Transverse colon (tissue), 4 donors: ENCODE data around the gene MRPL1. TPM values are rescaled to one million over a fixed set of nuclear protein-coding genes. Genes with fewer than 3 reads are reported as not detected.
"Not testable (repeated sequence)": the region's sequence is repeated elsewhere in the genome, so short reads cannot be mapped to it uniquely, and the experiment has no call there.

ENCODE experiments used
- DNase-seq: peaks from one replicate; pipeline ENCODE4 v3.0.0-alpha.2; 2019
- H3K27ac ChIP-seq, 4 donors: fragments of 200-600 bp; sonication (generic); 2 replicates each; pipeline ENCODE4 v1.5.1; 2016 to 2018; ENCODE audit warnings: inconsistent platforms in 4 of 4
- H3K27me3 ChIP-seq: fragments of 200-600 bp; sonication (generic); 2 replicates; pipeline ENCODE4 v1.5.1; 2017; ENCODE audit warnings: inconsistent platforms
- H3K36me3 ChIP-seq, 4 donors: fragments of 200-600 bp; sonication (generic); 2 replicates each; pipeline ENCODE4 v1.5.1; 2017 to 2019; ENCODE audit warnings: inconsistent platforms in 4 of 4
- H3K4me1 ChIP-seq, 4 donors: fragments of 200-600 bp; sonication (generic); 2 replicates each; pipeline ENCODE4 v1.5.1; 2017 to 2020; ENCODE audit warnings: inconsistent platforms in 4 of 4
- H3K4me3 ChIP-seq, 4 donors: fragments of 200-600 bp; sonication (generic); 1 replicate in 1 of 4; 2 replicates in 3 of 4; pipeline versions ENCODE4 v1.5.1 to v1.6.1; 2017 to 2019; ENCODE audit warnings: inconsistent platforms in 4 of 4
- H3K9me3 ChIP-seq, 2 donors: fragments of 200-600 bp; sonication (generic); 2 replicates each; pipeline ENCODE4 v1.5.1; 2017 to 2019; ENCODE audit warnings: inconsistent platforms in 2 of 2
- CTCF ChIP-seq, 5 experiments: fragments of 200-600 bp in 3 of 5; fragments of 450-650 bp in 2 of 5; sonication (generic) in 3 of 5; IDR thresholded peaks; 1 replicate in 2 of 5; 2 replicates in 3 of 5; pipeline ENCODE4 v1.5.1; 2016 to 2017; ENCODE audit warnings: antibody characterized with exemption in 5 of 5, inconsistent platforms in 3 of 5, mild to moderate bottlenecking in 2 of 5, moderate library complexity in 1 of 5
- EP300 ChIP-seq: sonication (generic); formaldehyde crosslinking; IDR thresholded peaks from one replicate; pipeline ENCODE4 v1.6.1; 2017; ENCODE audit warnings: antibody characterized with exemption, low read depth
- POLR2A ChIP-seq: fragments of 450-650 bp; IDR thresholded peaks from one replicate; pipeline ENCODE4 v1.6.1; 2016; ENCODE audit warnings: antibody characterized with exemption, mild to moderate bottlenecking, moderate library complexity
- POLR2AphosphoS5 ChIP-seq, 3 donors: sonication (generic); formaldehyde crosslinking; IDR thresholded peaks; one replicate each; pipeline ENCODE4 v1.6.1; 2016; ENCODE audit warnings: antibody characterized with exemption in 3 of 3
- WGBS, 2 donors: methylation state at CpG; one replicate each; pipeline ENCODE4 v1.1.5; 2018; ENCODE audit warnings: low coverage in 1 of 2; 5-methylcytosine and 5-hydroxymethylcytosine counted together
- in situ Hi-C, 4 donors: fragments of 200-750 bp; cut with MboI; loops; one replicate each; pipeline versions ENCODE4 v1.15.0 to v1.15.1; 2017; ENCODE audit warnings: low sequenced_read_pairs in 3 of 4, low pct_ligation_motif_present in 1 of 4, low pct_unique_long_range_greater_than_20kb in 1 of 4
- intact Hi-C: fragments of 100-400 bp; cut with DNase I; formaldehyde crosslinking; loops from one replicate; pipeline ENCODE4 v1.15.1; 2023; ENCODE audit warnings: low total_unique reads
- total RNA-seq, 4 donors: library from RNA; depleted of rRNA; stranded (reverse); fragments of >200 nt; gene quantifications; one replicate each; pipeline ENCODE4 v1.1.0, GENCODE V29; 2016

Gene MRPL1
- total RNA-seq, 4 donors from 2014 or later, result 3.7 to 31.8 (median 19.6) TPM

DNA sequence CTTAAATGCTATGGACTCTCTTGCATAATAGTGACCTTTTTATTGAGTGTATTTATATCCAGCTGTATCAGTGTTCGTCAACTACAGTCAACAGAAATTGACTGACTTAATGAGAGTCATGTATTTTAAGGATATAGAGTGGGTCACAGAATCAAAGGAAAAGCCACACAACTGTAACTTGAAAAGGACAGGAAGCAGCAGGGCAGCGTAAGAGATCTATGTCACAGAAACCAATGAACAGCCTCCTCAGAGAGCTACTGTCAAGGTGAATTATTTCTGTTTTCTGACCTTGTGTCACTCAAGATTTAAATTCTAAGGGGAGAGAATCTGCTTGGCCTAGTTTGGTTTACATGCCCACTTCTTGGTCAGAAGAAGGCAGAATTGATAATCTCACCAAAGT, 100.4 kb downstream of the MRPL1 start:
- H3K4me3 ChIP-seq, result no peak overlapping the region
- no peaks in the 10 kb centered on the region for H3K36me3 ChIP-seq
- H3K4me1 ChIP-seq, result peaks cover 0 to 4% (median 0%) of the 10 kb centered on the region in 4 donors
- no peaks in the 10 kb centered on the region for H3K27me3 ChIP-seq
- no peaks in the 10 kb centered on the region for H3K9me3 ChIP-seq
- TF ChIP-seq POLR2AphosphoS5 (IDR thresholded peaks at IDR 0.05), result no peak
- TF ChIP-seq CTCF (IDR thresholded peaks at IDR 0.05), result no peak
- no peak for TF ChIP-seq POLR2A
- TF ChIP-seq EP300, result no peak
- intact Hi-C loops, result no loop called here
- in situ Hi-C loops, result loop anchor here (25.0 kb wide), 2 partner anchors 549 to 899 kb away; no protein-coding TSS in a partner anchor
- DNase-seq, result no peak
- H3K27ac ChIP-seq, result no peak overlapping the region
- WGBS, 2 donors, result 73 to 83% methylated on average over 2 of the region's 2 CpGs

- H3K4me1 ChIP-seq, H3K27ac ChIP-seq, H3K9me3 ChIP-seq, H3K27me3 ChIP-seq, H3K4me3 ChIP-seq, intact Hi-C loops, DNase-seq, H3K36me3 ChIP-seq: not testable (repeated sequence)
- in situ Hi-C loops, result loop anchor here (25.0 kb wide), 2 partner anchors 539 to 889 kb away; no protein-coding TSS in a partner anchor
- WGBS, 2 donors, result 80 to 86% methylated on average over 1 of the region's 1 CpG
Observed at GRCh38 chr4:77973657-77974056, 111.0 kb downstream of the MRPL1 start.

DNA sequence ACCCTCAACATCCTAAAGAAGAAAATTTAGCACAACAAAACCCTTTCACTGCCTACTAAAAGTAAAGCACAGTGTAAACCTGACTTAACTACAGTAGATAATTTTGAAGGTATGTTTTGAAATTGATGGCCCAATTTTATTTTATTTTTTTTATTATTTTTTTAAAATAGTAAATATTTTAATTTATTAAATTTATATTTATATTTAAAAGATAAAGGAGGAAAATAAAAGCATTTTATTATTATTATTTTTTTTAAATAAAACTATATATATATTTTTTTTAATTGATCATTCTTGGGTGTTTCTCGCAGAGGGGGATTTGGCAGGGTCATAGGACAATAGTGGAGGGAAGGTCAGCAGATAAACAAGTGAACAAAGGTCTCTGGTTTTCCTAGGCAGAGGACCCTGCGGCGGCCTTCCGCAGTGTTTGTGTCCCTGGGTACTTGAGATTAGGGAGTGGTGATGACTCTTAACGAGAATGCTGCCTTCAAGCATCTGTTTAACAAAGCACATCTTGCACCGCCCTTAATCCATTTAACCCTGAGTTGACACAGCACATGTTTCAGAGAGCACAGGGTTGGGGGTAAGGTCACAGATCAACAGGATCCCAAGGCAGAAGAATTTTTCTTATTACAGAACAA, 120.4 kb downstream of the MRPL1 start:
- H3K27me3 ChIP-seq, H3K36me3 ChIP-seq, H3K27ac ChIP-seq, DNase-seq, H3K4me1 ChIP-seq, intact Hi-C loops, H3K4me3 ChIP-seq, in situ Hi-C loops, H3K9me3 ChIP-seq: not testable (repeated sequence)
- WGBS, 2 donors, result 77 to 96% methylated on average over 4 to 6 of the region's 6 CpGs

- H3K4me3 ChIP-seq, H3K27me3 ChIP-seq, DNase-seq, H3K27ac ChIP-seq, intact Hi-C loops, H3K4me1 ChIP-seq, H3K36me3 ChIP-seq, in situ Hi-C loops, H3K9me3 ChIP-seq: not testable (repeated sequence)
- 95 to 100% methylated on average over 1 to 22 of the region's 44 CpGs for WGBS, 2 donors
Observed at GRCh38 chr4:77983612-77984311, 121.1 kb downstream of the MRPL1 start.

GRCh38 chr4:77989968-77990367, 127.3 kb downstream of the MRPL1 start:
- in situ Hi-C loops, result no loop called here
- TF ChIP-seq EP300, result no peak
- no peak for TF ChIP-seq POLR2AphosphoS5 (IDR thresholded peaks at IDR 0.05)
- no peak for TF ChIP-seq CTCF (IDR thresholded peaks at IDR 0.05)
- TF ChIP-seq POLR2A, result no peak

More at GRCh38 chr4:77989968-77990367, 127.3 kb downstream of the MRPL1 start:
- H3K4me1 ChIP-seq, result no peaks in the 10 kb centered on the region
- no peak overlapping the region for H3K4me3 ChIP-seq
- H3K9me3 ChIP-seq, result no peaks in the 10 kb centered on the region
- H3K36me3 ChIP-seq, result no peaks in the 10 kb centered on the region
- H3K27me3 ChIP-seq, result no peaks in the 10 kb centered on the region
- intact Hi-C loops, result loop anchor here (5.0 kb wide), 1 partner anchor 803 kb away; no protein-coding TSS in a partner anchor
- no peak for DNase-seq
- no peak overlapping the region for H3K27ac ChIP-seq
